Esophagus muscularis mucosa (tissue), 4 donors: ENCODE results near the gene DGUOK. TPM values are rescaled to one million over a fixed set of nuclear protein-coding genes. Genes with fewer than 3 reads are reported as not detected.
A peak's percentile ranks its signal among the peaks of the same experiment; 100 is the strongest.

Experiments used
- DNase-seq: peaks from one replicate; pipeline ENCODE4 v3.0.0-alpha.2; 2017; ENCODE audit errors: extremely low spot score
- H3K27ac ChIP-seq, 4 donors: fragments of 200-600 bp; sonication (generic); replicated peaks in 1 of 4; 1 replicate in 3 of 4; 2 replicates in 1 of 4; pipeline ENCODE4 v1.5.1; 2016 to 2019; ENCODE audit warnings: mild to moderate bottlenecking in 1 of 4
- H3K27me3 ChIP-seq, 4 donors: fragments of 200-600 bp; sonication (generic); one replicate each; pipeline versions ENCODE4 v1.5.1 to v1.6.0; 2016 to 2019
- H3K36me3 ChIP-seq, 4 donors: fragments of 200-600 bp; sonication (generic); one replicate each; pipeline ENCODE4 v1.5.1; 2016 to 2019
- H3K4me1 ChIP-seq, 4 donors: fragments of 200-600 bp; sonication (generic); one replicate each; pipeline ENCODE4 v1.5.1; 2016 to 2019
- H3K4me3 ChIP-seq, 4 donors: fragments of 200-600 bp; sonication (generic); 1 replicate in 2 of 4; 2 replicates in 2 of 4; pipeline ENCODE4 v1.5.1; 2016 to 2019; ENCODE audit warnings: mild to moderate bottlenecking in 4 of 4, moderate library complexity in 1 of 4
- H3K9me3 ChIP-seq, 4 donors: fragments of 200-600 bp; sonication (generic); 1 replicate in 3 of 4; 2 replicates in 1 of 4; pipeline ENCODE4 v1.5.1; 2016 to 2019
- CTCF ChIP-seq, 3 experiments: fragments of 200-600 bp in 2 of 3; fragments of 450-650 bp in 1 of 3; sonication (generic) in 2 of 3; IDR thresholded peaks; one replicate each; pipeline ENCODE4 v1.5.1; 2017 to 2019; ENCODE audit warnings: antibody characterized with exemption in 3 of 3, mild to moderate bottlenecking in 2 of 3, moderate library complexity in 1 of 3
- EP300 ChIP-seq: sonication (generic); formaldehyde crosslinking; IDR thresholded peaks from one replicate; pipeline ENCODE4 v1.6.1; 2017; ENCODE audit warnings: antibody characterized with exemption
- POLR2A ChIP-seq: fragments of 450-650 bp; IDR thresholded peaks from one replicate; pipeline ENCODE4 v1.6.1; 2017; ENCODE audit warnings: antibody characterized with exemption, moderate library complexity, mild to moderate bottlenecking, low read depth
- POLR2AphosphoS5 ChIP-seq, 2 donors: sonication (generic); formaldehyde crosslinking; IDR thresholded peaks; one replicate each; pipeline ENCODE4 v1.6.1; 2017; ENCODE audit warnings: antibody characterized with exemption in 2 of 2
- WGBS: methylation state at CpG from one replicate; pipeline ENCODE4 v1.1.5; 2018; 5-methylcytosine and 5-hydroxymethylcytosine counted together
- intact Hi-C: fragments of 100-400 bp; cut with DNase I; formaldehyde crosslinking; loops from one replicate; pipeline ENCODE4 v1.15.1; 2023
- total RNA-seq, 4 donors: library from RNA; depleted of rRNA; stranded (reverse); fragments of >200 nt; gene quantifications; one replicate each; pipeline versions ENCODE4 v1.1.0 to v1.2.1, GENCODE V29; 2016

Gene DGUOK
- total RNA-seq, 4 donors from 2014 or later, result 31.6 to 50.7 (median 36.6) TPM

GRCh38 chr2:73968357-73968937 lies 41.8 kb downstream of the DGUOK start:
- 85% methylated on average over 8 of the region's 8 CpGs for WGBS
- TF ChIP-seq POLR2AphosphoS5 (IDR thresholded peaks at IDR 0.05), result no peak
- no peak for TF ChIP-seq EP300
- no peak for TF ChIP-seq POLR2A
- no peak for TF ChIP-seq CTCF (IDR thresholded peaks at IDR 0.05)
- H3K27me3 ChIP-seq, result no peaks in the 10 kb centered on the region
- H3K36me3 ChIP-seq, result no peaks in the 10 kb centered on the region
- H3K9me3 ChIP-seq, result no peaks in the 10 kb centered on the region
- H3K4me3 ChIP-seq, result no peak overlapping the region
- intact Hi-C loops, result no loop called here
- DNase-seq, result no peak
- peaks cover 18 to 23% (median 19%) of the 10 kb centered on the region in 4 donors for H3K4me1 ChIP-seq
- H3K27ac ChIP-seq, result no peak overlapping the region

- no peaks in the 10 kb centered on the region for H3K36me3 ChIP-seq
- H3K27me3 ChIP-seq, result no peaks in the 10 kb centered on the region
- no peaks in the 10 kb centered on the region for H3K9me3 ChIP-seq
- DNase-seq, result no peak
- H3K4me1 ChIP-seq, result peaks cover 18 to 23% (median 19%) of the 10 kb centered on the region in 4 donors
- 90% methylated on average over 4 of the region's 4 CpGs for WGBS
- TF ChIP-seq POLR2AphosphoS5 (IDR thresholded peaks at IDR 0.05) (no peak), CTCF (IDR thresholded peaks at IDR 0.05) (no peak), POLR2A (no peak), EP300 (no peak)
- intact Hi-C loops, result no loop called here
- H3K4me3 ChIP-seq, result no peak overlapping the region
- H3K27ac ChIP-seq, result no peak overlapping the region
Observed at GRCh38 chr2:73969356-73969755, 42.7 kb downstream of the DGUOK start.

GRCh38 chr2:73970141-73970803 lies 43.6 kb downstream of the DGUOK start:
- no peaks in the 10 kb centered on the region for H3K36me3 ChIP-seq
- 65% methylated on average over 6 of the region's 6 CpGs for WGBS
- TF ChIP-seq POLR2A (no peak), CTCF (IDR thresholded peaks at IDR 0.05) (no peak), POLR2AphosphoS5 (IDR thresholded peaks at IDR 0.05) (no peak), EP300 (no peak)
- H3K4me1 ChIP-seq, result peaks cover 18 to 23% (median 19%) of the 10 kb centered on the region in 4 donors
- H3K9me3 ChIP-seq, result no peaks in the 10 kb centered on the region
- intact Hi-C loops, result no loop called here
- no peaks in the 10 kb centered on the region for H3K27me3 ChIP-seq
- peak overlapping the region in 2 of 4 donors; percentile 35 to 56 for H3K27ac ChIP-seq
- H3K4me3 ChIP-seq, result no peak overlapping the region
- no peak for DNase-seq

- Histone ChIP-seq H3K4me1 (peaks cover 18 to 23% (median 19%) of the 10 kb centered on the region in 4 donors), H3K27ac (peak overlapping the region in 2 of 4 donors; percentile 35 to 56), H3K9me3 (no peaks in the 10 kb centered on the region), H3K36me3 (no peaks in the 10 kb centered on the region), H3K27me3 (no peaks in the 10 kb centered on the region), H3K4me3 (no peak overlapping the region)
- DNase-seq, result no peak
- no peak for TF ChIP-seq EP300
- TF ChIP-seq POLR2A, result no peak
- peak in 1 of 2 donors; percentile 23 for TF ChIP-seq POLR2AphosphoS5 (IDR thresholded peaks at IDR 0.05)
- TF ChIP-seq CTCF (IDR thresholded peaks at IDR 0.05), result no peak
- intact Hi-C loops, result no loop called here
- 43% methylated on average over 7 of the region's 7 CpGs for WGBS
Observed at GRCh38 chr2:73970850-73971471, 44.3 kb downstream of the DGUOK start.
